Cardiac muscle cell (in vitro differentiated cells and primary cell): ENCODE data around the gene STUB1. TPM values are rescaled to one million over a fixed set of nuclear protein-coding genes. Genes with fewer than 3 reads are reported as not detected.

Experiments
- DNase-seq, 2 donors: peaks; one replicate each; pipeline versions ENCODE4 v3.0.0 to v3.0.0-alpha.2; 2010 to 2017; ENCODE audit warnings: low read depth in 1 of 2, low spot score in 1 of 2
- H3K27ac ChIP-seq: fragments of 200-600 bp; sonication (generic); 2 replicates; pipeline ENCODE4 v1.5.1; 2016
- H3K27me3 ChIP-seq: fragments of 200-600 bp; sonication (generic); 2 replicates; pipeline ENCODE4 v1.6.0; 2016; ENCODE audit warnings: control low read depth
- H3K36me3 ChIP-seq: fragments of 200-600 bp; sonication (generic); 2 replicates; pipeline ENCODE4 v1.5.1; 2016; ENCODE audit warnings: control low read depth
- H3K4me1 ChIP-seq: fragments of 200-600 bp; sonication (generic); 2 replicates; pipeline ENCODE4 v1.8.1; 2017; ENCODE audit warnings: low read depth, mild to moderate bottlenecking, mixed run types
- H3K4me3 ChIP-seq: fragments of 200-600 bp; sonication (generic); 2 replicates; pipeline ENCODE4 v1.5.1; 2016; ENCODE audit warnings: mild to moderate bottlenecking
- H3K9me3 ChIP-seq: fragments of 200-600 bp; sonication (generic); 2 replicates; pipeline ENCODE4 v1.5.1; 2017; ENCODE audit warnings: low read depth, mild to moderate bottlenecking, control low read depth
- polyA plus RNA-seq: library from polyadenylated mRNA; unstranded; fragments of >200 nt; fragmentation: Nextera tagmentation; extraction: Ambion mirVana; gene quantifications from 2 replicates; pipeline ENCODE4 v1.2.1, GENCODE V29; 2016
- total RNA-seq: library from RNA; depleted of rRNA; stranded (reverse); fragments of >200 nt; gene quantifications from 2 replicates; pipeline ENCODE4 v1.2.3, GENCODE V29; 2016
- TF ChIP-seq, protein P1 (sequence below): IDR thresholded peaks from 2 replicates; pipeline ENCODE4 v1.5.1; 2012; ENCODE audit warnings: low read depth, mild to moderate bottlenecking, low read length

STUB1 gene
- total and polyA plus RNA-seq, 2 experiments from 2014 or later: 176 to 269 TPM

- TF ChIP-seq, protein P1, sequence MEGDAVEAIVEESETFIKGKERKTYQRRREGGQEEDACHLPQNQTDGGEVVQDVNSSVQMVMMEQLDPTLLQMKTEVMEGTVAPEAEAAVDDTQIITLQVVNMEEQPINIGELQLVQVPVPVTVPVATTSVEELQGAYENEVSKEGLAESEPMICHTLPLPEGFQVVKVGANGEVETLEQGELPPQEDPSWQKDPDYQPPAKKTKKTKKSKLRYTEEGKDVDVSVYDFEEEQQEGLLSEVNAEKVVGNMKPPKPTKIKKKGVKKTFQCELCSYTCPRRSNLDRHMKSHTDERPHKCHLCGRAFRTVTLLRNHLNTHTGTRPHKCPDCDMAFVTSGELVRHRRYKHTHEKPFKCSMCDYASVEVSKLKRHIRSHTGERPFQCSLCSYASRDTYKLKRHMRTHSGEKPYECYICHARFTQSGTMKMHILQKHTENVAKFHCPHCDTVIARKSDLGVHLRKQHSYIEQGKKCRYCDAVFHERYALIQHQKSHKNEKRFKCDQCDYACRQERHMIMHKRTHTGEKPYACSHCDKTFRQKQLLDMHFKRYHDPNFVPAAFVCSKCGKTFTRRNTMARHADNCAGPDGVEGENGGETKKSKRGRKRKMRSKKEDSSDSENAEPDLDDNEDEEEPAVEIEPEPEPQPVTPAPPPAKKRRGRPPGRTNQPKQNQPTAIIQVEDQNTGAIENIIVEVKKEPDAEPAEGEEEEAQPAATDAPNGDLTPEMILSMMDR: no peak
Measured at GRCh38 chr16:718922-719321, 38.7 kb downstream of the STUB1 start.

DNA sequence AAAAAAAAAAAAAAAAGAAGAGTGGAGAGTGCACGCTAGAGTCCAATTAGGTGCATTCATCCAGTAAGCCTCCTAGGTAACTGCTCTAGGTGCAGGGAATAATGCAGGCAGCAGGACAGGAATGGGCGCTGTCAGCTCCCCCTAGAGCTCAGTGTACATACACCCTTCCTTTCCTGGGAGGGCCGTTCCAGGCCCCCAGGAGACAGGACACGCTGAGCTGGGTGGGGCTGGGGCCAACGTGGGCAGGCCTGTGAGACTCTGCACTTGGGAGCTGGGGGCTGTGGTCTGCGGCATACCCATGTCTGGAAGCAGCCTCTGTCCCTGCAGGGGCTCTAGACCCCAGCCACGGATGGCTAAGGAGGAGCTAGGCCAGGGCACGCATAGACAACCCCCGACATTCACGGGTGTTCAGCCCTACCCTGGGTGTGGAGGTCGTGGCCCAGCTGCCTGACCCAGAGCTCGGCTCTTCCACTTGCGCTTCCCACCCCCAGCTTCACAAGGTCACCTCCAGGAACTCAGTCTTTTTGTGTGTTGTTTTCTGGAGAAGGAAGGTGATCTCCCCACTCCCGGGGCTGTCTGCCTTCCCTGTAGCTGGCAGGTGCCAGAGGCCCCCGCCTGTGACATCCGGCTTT, 39.7 kb downstream of the STUB1 start:
- TF ChIP-seq, protein P1: peak; percentile 26
- no peak for DNase-seq
- Histone ChIP-seq H3K27me3 (no peaks in the 10 kb centered on the region), H3K36me3 (no peaks in the 10 kb centered on the region), H3K4me1 (peaks cover 21% of the 10 kb centered on the region), H3K4me3 (peak overlapping the region; percentile 85), H3K27ac (peak overlapping the region; percentile 90), H3K9me3 (no peaks in the 10 kb centered on the region)

More at GRCh38 chr16:718922-719321, 38.7 kb downstream of the STUB1 start:
- peak overlapping the region; percentile 90 for H3K27ac ChIP-seq
- DNase-seq: no peak
- no peaks in the 10 kb centered on the region for H3K9me3 ChIP-seq
- no peaks in the 10 kb centered on the region for H3K36me3 ChIP-seq
- peaks cover 23% of the 10 kb centered on the region for H3K4me1 ChIP-seq
- H3K4me3 ChIP-seq: no peak overlapping the region
- H3K27me3 ChIP-seq: no peaks in the 10 kb centered on the region

DNA sequence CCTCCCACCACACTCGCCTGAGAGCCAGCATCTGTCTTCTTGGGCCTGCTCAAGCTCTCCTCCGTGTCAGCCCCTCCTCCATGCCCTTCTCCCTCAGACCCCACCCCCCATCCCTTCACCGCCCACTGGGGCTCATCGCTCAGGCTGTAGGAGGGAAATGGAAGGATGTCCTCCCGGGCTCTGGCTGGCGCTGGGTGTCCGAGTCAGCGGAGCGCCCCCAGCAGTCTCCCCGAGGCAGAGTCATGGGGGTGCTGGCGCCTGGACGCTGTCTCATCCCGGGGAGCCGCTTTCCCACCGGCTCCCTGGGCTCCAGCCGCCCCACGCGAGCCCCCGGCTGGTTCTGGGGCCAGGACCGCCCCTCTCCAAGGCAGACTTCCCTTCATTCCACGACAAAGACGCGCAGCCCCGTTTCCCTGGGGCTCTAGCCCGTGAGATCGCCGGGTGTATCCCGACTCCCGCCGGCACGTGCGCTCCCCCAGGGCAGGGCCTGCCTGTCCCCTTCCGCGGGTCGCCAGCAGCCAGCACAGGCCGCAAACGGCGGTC, 40.3 kb downstream of the STUB1 start:
- DNase-seq: peak; percentile 78 to 82

DNA sequence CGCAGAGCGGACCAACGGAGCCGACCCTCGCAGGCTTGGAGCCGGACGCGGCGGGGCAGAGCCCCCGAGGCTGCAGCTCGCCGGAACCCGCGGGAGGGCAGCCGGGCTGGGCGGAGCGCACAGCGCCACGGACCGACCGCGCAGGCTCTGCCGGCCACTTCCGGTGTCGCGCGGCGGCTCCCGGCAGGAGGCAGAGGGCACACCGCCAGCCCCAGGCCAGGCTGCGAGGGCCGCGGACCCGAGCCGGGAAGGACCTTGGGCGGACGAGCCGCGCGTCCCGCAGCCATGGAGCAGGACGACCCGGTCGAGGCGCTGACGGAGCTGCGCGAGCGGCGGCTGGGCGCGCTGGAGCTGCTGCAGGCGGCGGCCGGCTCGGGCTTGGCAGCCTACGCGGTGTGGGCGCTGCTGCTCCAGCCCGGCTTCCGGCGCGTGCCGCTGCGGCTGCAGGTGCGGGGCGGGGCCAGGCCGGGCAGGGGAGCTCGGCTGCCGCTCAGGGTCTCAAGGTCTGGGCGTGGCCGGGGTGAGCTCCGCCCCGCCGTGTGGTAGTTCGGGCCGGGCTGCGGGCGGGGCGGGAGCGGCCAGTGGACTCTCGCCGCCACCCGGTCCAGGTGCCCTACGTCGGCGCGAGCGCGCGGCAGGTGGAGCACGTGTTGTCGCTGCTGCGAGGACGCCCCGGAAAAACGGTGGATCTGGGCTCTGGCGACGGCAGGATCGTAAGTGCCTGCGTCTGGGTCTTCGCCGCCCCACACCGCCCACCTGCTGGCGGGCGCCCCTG, 41.0 kb downstream of the STUB1 start, which contains the start of gene ANTKMT:
ANTKMT (plus strand) TSS at position 157 of the 775 bp plus-strand sequence; CDS start at position 286, 129 bp downstream.
- Histone ChIP-seq H3K4me1 (peaks cover 21% of the 10 kb centered on the region), H3K27me3 (no peaks in the 10 kb centered on the region), H3K4me3 (peak within 1 kb of the TSS; percentile 85), H3K27ac (peak within 1 kb of the TSS; percentile 90), H3K9me3 (no peaks in the 10 kb centered on the region), H3K36me3 (no peaks in the 10 kb centered on the region)
- TF ChIP-seq, protein P1: no peak
- DNase-seq: peak; percentile 79 to 95

More for the DNA sequence above, 40.3 kb downstream of the STUB1 start:
- no peaks in the 10 kb centered on the region for H3K27me3 ChIP-seq
- no peaks in the 10 kb centered on the region for H3K9me3 ChIP-seq
- peak overlapping the region; percentile 85 for H3K4me3 ChIP-seq
- H3K4me1 ChIP-seq: peaks cover 21% of the 10 kb centered on the region
- no peaks in the 10 kb centered on the region for H3K36me3 ChIP-seq
- peak overlapping the region; percentile 90 for H3K27ac ChIP-seq
- TF ChIP-seq, protein P1: peak; percentile 24

DNA sequence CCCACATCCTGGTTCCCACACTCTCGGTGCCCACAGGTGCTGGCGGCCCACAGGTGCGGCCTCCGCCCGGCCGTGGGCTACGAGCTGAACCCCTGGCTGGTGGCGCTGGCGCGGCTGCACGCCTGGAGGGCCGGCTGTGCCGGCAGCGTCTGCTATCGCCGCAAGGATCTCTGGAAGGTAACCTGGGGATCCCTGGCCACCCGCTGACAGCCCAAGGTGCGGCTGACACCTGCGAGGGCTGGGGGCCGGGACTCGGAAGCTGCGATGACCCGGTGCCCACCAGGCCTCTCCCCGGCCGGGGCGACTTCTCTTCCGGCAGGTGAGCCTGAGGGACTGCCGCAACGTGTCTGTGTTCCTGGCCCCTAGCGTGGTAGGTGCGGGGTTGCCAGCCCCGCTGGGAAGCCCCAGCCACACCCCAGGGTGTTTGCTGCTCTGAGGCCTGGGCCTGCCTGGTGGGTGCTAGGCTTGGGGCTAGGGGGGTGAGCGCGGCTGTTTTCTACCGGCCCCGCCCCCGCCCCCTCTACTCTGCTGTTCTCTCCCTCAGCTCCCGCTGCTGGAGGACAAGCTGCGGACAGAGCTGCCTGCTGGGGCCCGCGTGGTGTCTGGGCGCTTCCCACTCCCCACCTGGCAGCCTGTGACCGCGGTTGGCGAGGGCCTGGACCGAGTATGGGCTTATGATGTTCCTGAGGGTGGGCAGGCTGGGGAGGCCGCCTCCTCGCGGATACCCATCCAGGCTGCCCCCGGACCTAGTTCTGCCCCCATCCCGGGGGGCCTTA, 41.7 kb downstream of the STUB1 start:
- Histone ChIP-seq H3K4me3 (peak overlapping the region; percentile 85), H3K27me3 (no peaks in the 10 kb centered on the region), H3K27ac (peak overlapping the region; percentile 90), H3K4me1 (peaks cover 16% of the 10 kb centered on the region), H3K9me3 (no peaks in the 10 kb centered on the region), H3K36me3 (no peaks in the 10 kb centered on the region)
- no peak for DNase-seq
- TF ChIP-seq, protein P1: no peak
